Thyroid gland (tissue), 4 donors: ENCODE measurements around the gene AGAP2. TPM values are rescaled to one million over a fixed set of nuclear protein-coding genes. Genes with fewer than 3 reads are reported as not detected.

ENCODE experiments used
- DNase-seq, 2 donors: peaks; one replicate each; pipeline ENCODE4 v3.0.0-alpha.2; 2019
- H3K27ac ChIP-seq, 3 donors: fragments of 200-600 bp; sonication (generic); 1 replicate in 2 of 3; 2 replicates in 1 of 3; pipeline ENCODE4 v1.5.1; 2016 to 2019; ENCODE audit warnings: mild to moderate bottlenecking in 1 of 3, moderate library complexity in 1 of 3
- H3K27me3 ChIP-seq: fragments of 200-600 bp; sonication (generic); one replicate; pipeline ENCODE4 v1.5.1; 2019
- H3K36me3 ChIP-seq, 2 donors: fragments of 200-600 bp; sonication (generic); one replicate each; pipeline ENCODE4 v1.5.1; 2016 to 2019
- H3K4me1 ChIP-seq, 2 donors: fragments of 200-600 bp; sonication (generic); one replicate each; pipeline ENCODE4 v1.5.1; 2017 to 2019
- H3K4me3 ChIP-seq, 3 donors: fragments of 200-600 bp; sonication (generic); replicated peaks in 1 of 3; 1 replicate in 2 of 3; 2 replicates in 1 of 3; pipeline ENCODE4 v1.5.1; 2016; ENCODE audit warnings: mild to moderate bottlenecking in 1 of 3
- H3K9me3 ChIP-seq: fragments of 200-600 bp; sonication (generic); one replicate; pipeline ENCODE4 v1.5.1; 2017
- CTCF ChIP-seq, 6 experiments: fragments of 200-600 bp in 3 of 6; fragments of 450-650 bp in 3 of 6; sonication (generic) in 3 of 6; IDR thresholded peaks; one replicate each; pipeline ENCODE4 v1.5.1; 2016 to 2019; ENCODE audit warnings: antibody characterized with exemption in 6 of 6, mild to moderate bottlenecking in 2 of 6, inconsistent platforms in 1 of 6, moderate library complexity in 1 of 6
- POLR2A ChIP-seq, 2 donors: fragments of 450-650 bp; IDR thresholded peaks; one replicate each; pipeline ENCODE4 v1.6.1; 2017; ENCODE audit warnings: antibody characterized with exemption in 2 of 2, mild to moderate bottlenecking in 2 of 2, moderate library complexity in 1 of 2
- WGBS, 2 donors: methylation state at CpG; one replicate each; pipeline ENCODE4 v1.1.5; 2017; 5-methylcytosine and 5-hydroxymethylcytosine counted together
- intact Hi-C: fragments of 100-400 bp; cut with DNase I; formaldehyde crosslinking; loops from one replicate; pipeline ENCODE4 v1.15.1; 2023
- total RNA-seq, 4 donors: library from RNA; depleted of rRNA; stranded (reverse); fragments of >200 nt; gene quantifications; one replicate each; pipeline ENCODE4 v1.2.3, GENCODE V29; 2016

The AGAP2 gene
- total RNA-seq, 4 donors from 2014 or later: 0.45 to 1.3 (median 0.80) TPM

- peak; percentile 55 to 62 for DNase-seq
- intact Hi-C loops: no loop called here
- 19% methylated on average over 7 to 44 of the region's 79 CpGs for WGBS, 2 donors
Measured at GRCh38 chr12:57726151-57726883, 12.2 kb downstream of the AGAP2 start.

GRCh38 chr12:57725851-57726150, 12.7 kb downstream of the AGAP2 start:
- no peak for DNase-seq
- Histone ChIP-seq H3K9me3 (no peaks in the 10 kb centered on the region), H3K4me1 (peaks cover 9 to 24% of the 10 kb centered on the region in 2 donors), H3K4me3 (no peak overlapping the region), H3K27ac (no peak overlapping the region), H3K27me3 (no peaks in the 10 kb centered on the region), H3K36me3 (peaks cover 1 to 5% of the 10 kb centered on the region in 2 donors)
- WGBS, 2 donors: 12 to 35% methylated on average over 4 to 8 of the region's 10 CpGs
- TF ChIP-seq POLR2A (IDR thresholded peaks at IDR 0.05): no peak
- no peak for TF ChIP-seq CTCF (IDR thresholded peaks at IDR 0.05)
- intact Hi-C loops: no loop called here

More at GRCh38 chr12:57726151-57726883, 12.2 kb downstream of the AGAP2 start:
- Histone ChIP-seq H3K4me3 (peak overlapping the region in 2 of 3 donors; percentile 12 to 42), H3K9me3 (no peaks in the 10 kb centered on the region), H3K27ac (no peak overlapping the region), H3K4me1 (peaks cover 9 to 24% of the 10 kb centered on the region in 2 donors), H3K36me3 (no peaks in the 10 kb centered on the region), H3K27me3 (no peaks in the 10 kb centered on the region)
- TF ChIP-seq CTCF (IDR thresholded peaks at IDR 0.05) (peak in 4 of 6 experiments; percentile 16 to 57 (median 32)), POLR2A (IDR thresholded peaks at IDR 0.05) (no peak)

GRCh38 chr12:57724936-57725740, 13.4 kb downstream of the AGAP2 start:
- TF ChIP-seq POLR2A (IDR thresholded peaks at IDR 0.05) (no peak), CTCF (IDR thresholded peaks at IDR 0.05) (no peak)
- no peak for DNase-seq
- Histone ChIP-seq H3K27ac (no peak overlapping the region), H3K27me3 (no peaks in the 10 kb centered on the region), H3K4me3 (no peak overlapping the region), H3K36me3 (peaks cover 8 to 12% of the 10 kb centered on the region in 2 donors), H3K9me3 (no peaks in the 10 kb centered on the region), H3K4me1 (peaks cover 9 to 24% of the 10 kb centered on the region in 2 donors)
- intact Hi-C loops: no loop called here
- WGBS, 2 donors: 43 to 60% methylated on average over 5 to 10 of the region's 11 CpGs

GRCh38 chr12:57724003-57724935, 14.3 kb downstream of the AGAP2 start:
- H3K4me3 ChIP-seq: no peak overlapping the region
- H3K36me3 ChIP-seq: peaks cover 17 to 20% of the 10 kb centered on the region in 2 donors
- TF ChIP-seq CTCF (IDR thresholded peaks at IDR 0.05): no peak
- H3K9me3 ChIP-seq: no peaks in the 10 kb centered on the region
- intact Hi-C loops: no loop called here
- 83 to 84% methylated on average over 9 to 12 of the region's 12 CpGs for WGBS, 2 donors
- no peak overlapping the region for H3K27ac ChIP-seq
- no peaks in the 10 kb centered on the region for H3K27me3 ChIP-seq
- no peak for DNase-seq
- peaks cover 9 to 24% of the 10 kb centered on the region in 2 donors for H3K4me1 ChIP-seq
